HG03457 (cell line): Measurements from ENCODE around the gene MED1.
"Not testable (repeated sequence)": the region's sequence is repeated elsewhere in the genome, so short reads cannot be mapped to it uniquely, and the experiment has no call there.

Experiments used
- ATAC-seq: cut with Tn5 transposase; IDR thresholded peaks from one replicate; pipeline ENCODE4 v1.9.1; 2021; ENCODE audit warnings: moderate number of reproducible peaks; ENCODE audit not compliant: unreplicated experiment

MED1 gene

GRCh38 chr17:39443326-39443725, 7.7 kb downstream of the MED1 start:
- no peak for ATAC-seq

DNA sequence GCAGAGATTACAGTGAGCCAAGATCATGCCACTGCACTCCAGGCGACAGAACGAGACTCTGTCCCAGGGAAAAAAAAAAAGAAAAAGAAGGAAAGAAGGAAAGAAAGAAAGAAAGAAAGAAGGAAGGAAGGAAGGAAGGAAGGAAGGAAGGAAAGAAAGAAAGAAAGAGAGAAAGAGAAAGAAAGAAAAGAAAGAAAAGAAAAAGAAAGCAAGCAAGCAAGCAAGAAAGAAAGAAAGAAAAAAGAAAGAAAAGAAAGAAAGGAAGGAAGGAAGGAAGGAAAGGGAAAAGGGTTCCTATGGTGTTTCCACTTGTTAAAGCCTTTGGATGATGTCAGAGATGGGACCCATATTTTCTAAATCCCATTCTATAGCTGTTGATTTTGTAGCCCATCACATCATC, 11.2 kb downstream of the MED1 start:
- not testable (repeated sequence) for ATAC-seq

DNA sequence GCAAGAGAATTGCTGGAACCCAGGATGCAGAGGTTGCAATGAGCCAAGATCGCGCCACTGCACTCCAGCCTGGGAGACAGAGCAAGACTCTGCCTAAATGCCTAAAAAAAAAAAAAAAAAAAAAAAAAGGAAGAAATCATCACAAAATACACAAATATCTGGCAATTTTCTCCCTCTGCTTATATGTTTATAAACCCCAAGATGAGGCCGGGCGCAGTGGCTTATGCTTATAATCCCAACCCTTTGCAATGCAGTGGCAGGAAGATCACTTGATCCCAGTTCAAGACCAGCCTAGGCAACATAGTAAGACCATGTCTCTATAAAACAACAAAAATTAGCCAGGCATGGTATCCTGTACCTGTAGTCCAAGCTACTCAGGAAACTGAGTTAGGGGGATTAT, 21.5 kb downstream of the MED1 start:
- ATAC-seq = no peak

DNA sequence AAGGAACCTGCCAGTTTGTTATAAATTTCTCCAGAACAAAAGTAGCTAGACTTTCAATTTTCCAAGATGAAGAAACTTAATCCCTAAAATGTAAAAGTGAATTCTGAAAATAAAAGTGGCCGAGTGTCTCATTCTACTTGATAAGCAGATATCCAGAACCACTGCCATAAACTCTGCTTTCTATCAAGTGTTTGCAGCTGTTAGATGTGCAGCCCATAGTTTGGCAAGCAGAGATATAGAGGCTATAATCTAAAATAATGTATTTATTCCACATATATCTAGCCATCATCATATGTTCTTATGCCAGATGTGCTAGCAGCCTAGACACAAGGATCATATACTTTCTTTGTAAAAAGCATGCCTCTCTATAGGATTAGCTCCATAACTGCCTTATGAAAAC, 34.9 kb downstream of the MED1 start:
- no peak for ATAC-seq

DNA sequence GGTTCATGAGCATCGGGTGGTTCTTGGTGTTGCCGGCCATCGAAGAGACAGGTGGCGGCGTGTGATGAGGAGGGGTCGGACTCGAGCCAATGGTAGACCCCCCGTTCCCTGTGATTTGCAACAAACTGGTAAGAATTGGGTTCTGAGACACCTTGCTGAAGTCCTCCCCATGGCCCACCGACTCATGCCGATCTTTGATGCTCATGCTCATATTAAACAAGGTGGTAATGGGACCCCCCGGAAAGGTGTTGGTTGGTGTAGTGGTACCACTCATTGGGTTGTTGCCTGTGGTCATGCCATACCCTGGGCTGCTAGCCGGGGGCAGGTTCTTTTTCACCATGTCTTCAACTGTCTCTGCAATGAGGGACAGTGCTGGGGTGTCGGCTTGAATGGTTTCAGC, 40.8 kb downstream of the MED1 start:
- ATAC-seq = no peak

DNA sequence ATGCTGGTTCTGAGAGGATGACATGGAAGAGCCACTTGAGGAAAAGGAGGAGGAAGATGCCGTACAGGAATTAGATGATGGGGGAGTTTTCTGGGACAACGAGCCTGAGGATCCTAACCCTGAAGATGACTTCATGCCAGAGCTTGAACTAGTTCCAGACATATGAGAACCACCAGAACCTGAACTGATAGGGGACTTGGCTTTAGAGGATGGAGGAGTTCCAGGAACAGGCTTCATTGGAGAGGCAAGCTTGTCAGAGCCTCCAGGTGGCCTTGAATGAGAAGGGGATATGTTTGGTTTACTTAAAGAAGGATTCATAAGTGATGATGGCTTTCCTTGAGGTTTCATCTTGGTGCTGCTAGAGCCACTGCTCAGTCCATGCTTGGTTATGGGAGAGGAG, 42.7 kb downstream of the MED1 start:
- ATAC-seq = no peak

- ATAC-seq = no peak
Measured at GRCh38 chr17:39406951-39407350, 44.1 kb downstream of the MED1 start.

DNA sequence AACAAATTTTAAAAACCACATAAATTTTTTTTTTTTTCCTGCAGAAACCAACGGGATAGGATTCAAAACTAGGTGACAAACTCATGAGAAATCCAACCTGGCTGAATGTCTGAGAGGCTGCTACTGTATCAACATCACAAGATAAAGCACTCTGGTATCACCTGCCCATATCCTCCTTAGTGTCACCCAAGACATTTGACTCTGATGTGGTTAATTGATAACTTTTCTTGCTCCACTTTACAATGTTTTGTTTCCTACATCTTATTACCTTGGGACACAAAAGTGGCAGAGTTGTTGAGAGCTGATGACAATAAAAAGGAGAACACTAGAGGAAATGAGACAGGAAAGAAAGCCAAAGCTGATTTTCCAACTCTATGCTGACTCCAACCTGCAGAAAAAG, 45.6 kb downstream of the MED1 start:
- ATAC-seq = no peak

DNA sequence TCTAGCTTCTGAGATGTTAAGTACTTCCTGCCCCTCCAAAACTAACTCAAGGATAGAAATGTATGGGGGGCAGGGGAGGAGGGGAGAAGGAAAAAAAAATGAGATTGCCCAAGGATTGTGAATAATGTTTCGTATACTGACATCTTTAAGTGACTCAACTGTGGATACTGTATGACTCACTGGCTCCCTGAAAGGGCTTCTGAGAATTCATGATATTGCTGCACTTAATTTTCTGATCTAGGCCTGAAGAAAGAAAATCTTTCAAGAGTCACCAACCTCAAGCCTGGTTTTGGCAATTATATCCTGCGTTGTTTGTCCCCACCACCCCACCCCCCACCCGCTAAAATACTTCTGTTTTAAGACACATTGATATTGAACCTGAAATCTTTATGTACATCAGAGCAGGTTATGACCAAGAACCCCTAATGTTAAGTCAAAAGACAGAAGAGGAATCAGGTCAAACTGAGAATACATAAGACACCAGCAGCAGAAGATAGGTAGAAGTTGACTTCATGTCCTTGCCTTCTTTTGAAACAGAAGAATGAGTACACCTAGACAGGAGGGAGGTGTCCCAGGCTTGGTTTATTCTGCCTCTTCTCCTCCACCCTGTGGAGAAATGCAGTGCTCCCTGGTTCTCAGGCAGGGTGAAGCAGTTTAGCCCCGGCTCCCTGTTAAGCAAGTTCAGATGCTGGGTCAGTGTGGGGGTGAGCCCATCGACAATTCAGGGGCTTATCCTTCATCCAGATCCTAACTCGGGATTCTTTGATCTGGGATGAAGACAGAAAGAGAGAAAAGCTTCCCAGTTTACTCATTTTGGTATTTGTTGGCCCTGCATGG, 46.3 kb downstream of the MED1 start:
- no peak for ATAC-seq

DNA sequence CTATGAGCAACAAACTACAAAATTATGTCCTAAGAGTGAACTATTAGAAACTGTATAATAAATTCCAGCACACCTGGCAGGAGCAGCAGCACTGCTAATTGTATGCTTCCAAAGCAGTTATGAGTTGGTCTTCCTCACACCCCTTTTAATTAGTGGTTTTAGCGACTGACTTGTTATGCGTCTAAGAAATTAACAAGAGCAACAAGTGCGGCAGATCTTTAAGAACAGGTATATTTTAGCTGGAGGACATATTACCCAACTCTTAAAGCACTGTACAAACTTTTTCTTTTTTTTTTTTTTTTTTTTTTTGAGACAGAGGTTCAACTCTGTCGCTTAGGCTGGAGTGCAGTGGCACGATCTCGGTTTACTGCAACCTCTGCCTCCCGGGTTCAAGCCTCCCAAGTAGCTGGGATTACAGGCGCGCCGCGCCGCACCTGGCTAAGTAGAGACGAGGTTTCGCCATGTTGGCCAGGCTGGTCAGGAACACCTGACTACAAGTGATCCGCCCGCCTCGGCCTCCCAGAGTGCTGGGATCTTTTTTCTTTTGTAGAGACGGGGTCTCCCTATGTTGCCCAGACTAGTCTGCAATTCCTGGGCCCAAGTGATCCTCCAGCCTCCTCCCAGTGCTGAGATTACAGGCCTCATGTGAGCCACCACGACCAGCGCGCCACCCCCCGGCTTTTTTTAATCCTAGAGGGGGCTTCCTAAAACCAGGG, 48.0 kb downstream of the MED1 start:
- ATAC-seq = no peak

GRCh38 chr17:39402244-39402889, 48.7 kb downstream of the MED1 start:
- ATAC-seq = peak; percentile 38

- ATAC-seq = peak; percentile 60
Measured at GRCh38 chr17:39401412-39402243, 49.4 kb downstream of the MED1 start, which contains the start of gene FBXL20. Gene FBXL20, minus strand, starts transcription at chr17:39401626. Its CDS starts 224 bp downstream, at chr17:39401402.

DNA sequence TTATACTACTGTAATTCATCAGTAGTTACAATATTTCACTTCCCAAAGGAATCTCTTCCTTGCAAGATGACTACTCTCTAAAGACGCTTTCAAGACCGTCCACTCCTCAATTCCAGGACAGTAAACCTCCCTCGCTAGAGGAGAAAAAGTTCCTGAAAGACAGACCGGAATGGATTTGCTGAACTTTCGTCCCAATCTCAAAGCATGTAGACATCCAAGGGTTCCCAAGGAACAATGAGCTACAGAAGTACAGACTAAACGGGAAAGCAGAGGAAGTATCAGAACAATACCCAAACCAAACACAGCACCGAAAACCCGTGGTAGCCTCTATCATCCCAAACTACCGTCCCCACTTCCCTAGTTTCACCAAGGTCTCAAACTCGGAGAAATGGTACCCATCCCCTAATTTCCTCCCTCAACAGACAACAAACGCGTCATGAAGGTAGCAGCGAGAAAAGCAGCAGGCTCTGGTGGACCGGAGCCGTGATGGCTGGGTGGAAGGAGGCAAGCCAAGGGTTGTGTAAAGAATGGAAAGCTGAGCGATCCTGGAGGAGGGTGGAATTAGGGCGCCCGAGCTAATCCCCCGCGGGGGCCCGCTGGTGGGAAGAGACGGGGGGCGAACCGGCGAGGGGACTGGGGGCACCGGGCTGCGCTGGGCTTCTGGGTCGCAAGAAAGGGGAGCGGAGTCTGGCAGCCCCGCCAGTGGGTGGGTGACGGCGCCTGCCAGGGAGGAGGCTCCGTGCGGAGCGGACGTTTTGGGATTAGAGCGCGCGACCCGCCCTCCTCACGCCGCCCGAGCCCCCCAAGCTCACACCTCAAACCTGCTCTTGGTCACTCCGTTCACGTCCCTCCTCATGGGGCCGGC, 50.3 kb downstream of the MED1 start:
- ATAC-seq = no peak

GRCh38 chr17:39399791-39400190, 51.3 kb downstream of the MED1 start:
- ATAC-seq = no peak

GRCh38 chr17:39393736-39394135, 57.3 kb downstream of the MED1 start:
- ATAC-seq = no peak

DNA sequence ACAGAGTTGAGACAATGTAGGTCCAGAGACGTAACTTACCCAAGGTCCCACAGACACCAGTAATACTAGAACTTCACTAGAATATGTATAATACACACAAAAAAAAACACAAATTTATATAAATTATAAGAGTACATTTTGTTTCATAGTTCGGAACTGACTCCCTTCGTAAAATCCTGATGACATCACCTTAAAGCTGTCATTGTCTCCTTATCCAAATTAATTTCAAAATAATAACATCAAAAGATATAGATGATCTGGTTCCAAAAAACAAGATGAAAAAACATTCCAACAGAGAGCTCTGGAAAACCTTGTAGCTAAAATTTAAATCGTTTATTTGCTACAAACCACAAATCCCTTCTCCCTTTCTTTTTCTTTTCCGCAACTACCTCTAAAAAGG, 59.6 kb downstream of the MED1 start:
- no peak for ATAC-seq

DNA sequence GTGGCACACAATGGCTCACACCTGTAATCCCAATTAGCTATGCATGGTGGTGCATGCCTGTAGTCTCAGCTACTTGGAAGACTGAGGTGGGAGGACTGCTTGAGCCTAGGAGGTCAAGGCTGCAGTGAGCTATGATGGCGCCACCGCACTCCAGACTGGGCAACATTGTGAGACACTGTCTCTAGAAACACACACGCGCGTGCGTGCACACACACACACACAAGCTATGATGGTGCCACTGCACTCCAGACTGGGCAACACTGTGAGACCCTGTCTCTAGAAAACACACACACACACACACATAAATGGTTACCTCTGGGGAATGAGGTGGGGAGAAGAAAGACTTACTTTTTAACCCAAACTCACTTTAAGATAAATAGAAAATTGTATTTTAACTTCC, 66.0 kb downstream of the MED1 start:
- no peak for ATAC-seq

DNA sequence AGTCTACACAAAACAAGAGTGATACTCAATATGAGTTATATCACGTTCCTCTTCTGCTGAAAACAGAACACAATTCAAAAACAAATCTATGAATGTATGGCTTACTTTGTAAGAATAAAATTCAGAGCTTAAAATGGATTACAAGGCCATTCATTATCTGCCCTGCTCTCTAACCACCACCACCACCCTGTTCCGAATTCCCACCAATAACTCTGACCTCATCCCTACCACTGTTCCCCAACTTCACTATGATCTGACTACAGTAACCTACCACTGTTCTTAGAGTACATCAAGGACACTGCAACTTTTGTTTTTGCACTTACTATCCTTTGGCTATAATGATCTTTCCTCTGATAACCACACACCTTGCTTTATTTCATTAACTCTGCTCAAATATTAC, 70.9 kb downstream of the MED1 start:
- no peak for ATAC-seq

DNA sequence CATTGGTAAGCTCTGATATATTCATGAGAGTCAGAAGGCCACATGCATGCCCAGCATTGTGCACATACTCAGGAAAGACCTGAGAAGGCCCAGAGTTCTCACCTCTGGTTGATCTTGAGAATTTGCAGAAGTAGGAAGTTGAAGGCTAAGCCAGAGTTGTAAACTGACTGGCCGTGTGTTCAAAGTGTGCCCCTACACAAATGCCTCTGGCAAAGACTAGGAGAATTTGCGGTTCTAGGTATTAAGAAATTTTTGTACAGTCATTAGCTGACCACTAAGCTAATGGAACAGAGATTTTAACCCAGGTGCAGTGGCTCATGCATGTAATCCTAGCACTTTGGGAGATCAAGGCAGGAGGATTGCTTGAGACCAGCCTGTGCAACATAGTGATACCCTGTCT, 74.6 kb downstream of the MED1 start:
- ATAC-seq = no peak

- not testable (repeated sequence) for ATAC-seq
Measured at GRCh38 chr17:39367805-39368204, 83.3 kb downstream of the MED1 start.
